WTC11 (cell line): ENCODE data around the gene SLC4A9. TPM values are rescaled to one million over a fixed set of nuclear protein-coding genes. Genes with fewer than 3 reads are reported as not detected.

ENCODE experiments used
- ATAC-seq: fragments of 200-7000 bp; cut with Tn5 transposase; 2 replicates; pipeline ENCODE4 v1.10.0; 2021; ENCODE audit warnings: mild to moderate bottlenecking, moderate library complexity
- CTCF ChIA-PET: fragments of 300-600 bp; sonication (Branson Sonifier 250); formaldehyde crosslinking; loops from one replicate; lab custom pipeline; 2021; ENCODE audit warnings: antibody characterized with exemption; lab: Charles Lee
- POLR2A ChIA-PET: fragments of 350-600 bp; sonication (Branson Sonifier 250); formaldehyde crosslinking; loops from one replicate; lab custom pipeline; 2021; ENCODE audit warnings: antibody characterized with exemption; lab: Charles Lee
- DNase-seq: peaks from one replicate; pipeline ENCODE4 v3.0.0; 2021; ENCODE audit warnings: low spot score
- H3K27ac Mint-ChIP-seq: 2 replicates; pipeline ENCODE4 v1.8.0; 2021; ENCODE audit warnings: mixed read lengths
- H3K27me3 Mint-ChIP-seq: 2 replicates; pipeline ENCODE4 v1.8.0; 2021; ENCODE audit warnings: low read depth, mild to moderate bottlenecking, moderate library complexity, mixed read lengths
- H3K36me3 Mint-ChIP-seq: 2 replicates; pipeline ENCODE4 v1.8.0; 2021; ENCODE audit warnings: mixed read lengths
- H3K4me1 Mint-ChIP-seq: 2 replicates; pipeline ENCODE4 v1.8.0; 2022; ENCODE audit warnings: mixed read lengths
- H3K4me3 Mint-ChIP-seq: 2 replicates; pipeline ENCODE4 v1.8.0; 2021; ENCODE audit warnings: mild to moderate bottlenecking, moderate library complexity, mixed read lengths
- H3K9me3 Mint-ChIP-seq: 2 replicates; pipeline ENCODE4 v1.8.0; 2021; ENCODE audit warnings: mixed read lengths
- AR ChIP-seq: fragments of 250-450 bp; sonication (Bioruptor Pico); IDR thresholded peaks from 2 replicates; pipeline ENCODE4 v1.9.0; 2021; ENCODE audit warnings: mild to moderate bottlenecking
- ARID4B ChIP-seq: sonication (generic); formaldehyde crosslinking; IDR thresholded peaks from 2 replicates; pipeline ENCODE4 v1.8.0; 2023; ENCODE audit warnings: missing genetic modification reagents, mild to moderate bottlenecking, borderline replicate concordance
- ATF1 ChIP-seq: sonication (generic); formaldehyde crosslinking; IDR thresholded peaks from 2 replicates; pipeline ENCODE4 v1.8.1; 2023; ENCODE audit warnings: mild to moderate bottlenecking, moderate library complexity, missing genetic modification reagents
- ATF3 ChIP-seq: sonication (generic); formaldehyde crosslinking; conservative IDR thresholded peaks from 2 replicates; pipeline ENCODE4 v1.8.1; 2022; ENCODE audit warnings: mild to moderate bottlenecking, missing genetic modification reagents
- CTCF ChIP-seq: fragments of 200-600 bp; IDR thresholded peaks from 2 replicates; pipeline ENCODE4 v1.8.0; 2022; ENCODE audit warnings: antibody characterized with exemption
- EMX1 ChIP-seq: fragments of 250-450 bp; sonication (Bioruptor Pico); IDR thresholded peaks from 2 replicates; pipeline ENCODE4 v1.8.0; 2021; ENCODE audit warnings: mild to moderate bottlenecking
- FOXK1 ChIP-seq: sonication (generic); formaldehyde crosslinking; IDR thresholded peaks from 2 replicates; pipeline ENCODE4 v1.8.0; 2022; ENCODE audit warnings: mild to moderate bottlenecking, moderate library complexity, missing genetic modification reagents
- MAX ChIP-seq: sonication (generic); formaldehyde crosslinking; IDR thresholded peaks from 2 replicates; pipeline ENCODE4 v1.8.0; 2022; ENCODE audit warnings: mild to moderate bottlenecking, missing genetic modification reagents
- NR1H2 ChIP-seq: sonication (generic); formaldehyde crosslinking; IDR thresholded peaks from 2 replicates; pipeline ENCODE4 v1.9.0; 2021; ENCODE audit warnings: mild to moderate bottlenecking, moderate library complexity, missing genetic modification reagents
- RELA ChIP-seq: sonication (generic); formaldehyde crosslinking; IDR thresholded peaks from 2 replicates; pipeline ENCODE4 v1.8.1; 2022; ENCODE audit warnings: missing genetic modification reagents, mild to moderate bottlenecking, borderline replicate concordance
- TEAD4 ChIP-seq: sonication (generic); formaldehyde crosslinking; IDR thresholded peaks from 2 replicates; pipeline ENCODE4 v1.8.0; 2022; ENCODE audit warnings: mild to moderate bottlenecking, missing genetic modification reagents
- TP53 ChIP-seq: sonication (generic); formaldehyde crosslinking; IDR thresholded peaks from 2 replicates; pipeline ENCODE4 v1.8.1; 2023; ENCODE audit warnings: mild to moderate bottlenecking, missing genetic modification reagents
- USF1 ChIP-seq: sonication (generic); formaldehyde crosslinking; IDR thresholded peaks from 2 replicates; pipeline ENCODE4 v1.8.0; 2022; ENCODE audit warnings: mild to moderate bottlenecking, missing genetic modification reagents
- USF2 ChIP-seq: sonication (generic); formaldehyde crosslinking; IDR thresholded peaks from 2 replicates; pipeline ENCODE4 v1.8.1; 2023; ENCODE audit warnings: mild to moderate bottlenecking, missing genetic modification reagents, moderate library complexity
- ZNF263 ChIP-seq: sonication (generic); formaldehyde crosslinking; IDR thresholded peaks from 2 replicates; pipeline ENCODE4 v1.8.1; 2022; ENCODE audit warnings: low read depth, mild to moderate bottlenecking, moderate library complexity, missing genetic modification reagents
- ZNF317 ChIP-seq: sonication (generic); formaldehyde crosslinking; IDR thresholded peaks from 2 replicates; pipeline ENCODE4 v1.8.1; 2023; ENCODE audit warnings: low read depth, mild to moderate bottlenecking, moderate library complexity, missing genetic modification reagents, borderline replicate concordance
- ZNF396 ChIP-seq: fragments of 250-450 bp; sonication (Bioruptor Pico); IDR thresholded peaks from 2 replicates; pipeline ENCODE4 v1.8.0; 2021; ENCODE audit warnings: mild to moderate bottlenecking, moderate library complexity, borderline replicate concordance
- ZSCAN18 ChIP-seq: fragments of 250-450 bp; sonication (Bioruptor Pico); IDR thresholded peaks from 2 replicates; pipeline ENCODE4 v2.1.2; 2022; ENCODE audit warnings: mild to moderate bottlenecking, moderate library complexity
- total RNA-seq: library from RNA; stranded (reverse); gene quantifications from 3 replicates; pipeline ENCODE4 v1.2.3, GENCODE V29; 2021

Gene SLC4A9
- total RNA-seq, 1 experiment from 2014 or later = 0.37 TPM

GRCh38 chr5:140403613-140404012 lies 43.6 kb downstream of the SLC4A9 start:
- DNase-seq (no peak), ATAC-seq (no peak)
- TF ChIP-seq EMX1 (CRISPR knock-in tag) (no peak), NR1H2 (no peak), ZNF396 (CRISPR knock-in tag) (no peak), TP53 (no peak), MAX (CRISPR knock-in tag) (no peak), FOXK1 (CRISPR knock-in tag) (no peak), ZSCAN18 (CRISPR knock-in tag) (no peak), ATF1 (CRISPR knock-in tag) (no peak), ARID4B (no peak), ZNF317 (CRISPR knock-in tag) (no peak), ATF3 (CRISPR knock-in tag) (no peak), AR (CRISPR knock-in tag) (no peak), USF1 (CRISPR knock-in tag) (no peak), CTCF (no peak), ZNF263 (CRISPR knock-in tag) (no peak), TEAD4 (CRISPR knock-in tag) (no peak), RELA (no peak), USF2 (CRISPR knock-in tag) (no peak)
- Mint-ChIP-seq H3K4me1 (peaks cover 42% of the 10 kb centered on the region), H3K4me3 (no peak overlapping the region), H3K9me3 (no peaks in the 10 kb centered on the region), H3K36me3 (peaks cover 3% of the 10 kb centered on the region; the same call in 1 of the 2 replicates), H3K27me3 (no peaks in the 10 kb centered on the region), H3K27ac (peak overlapping the region; percentile 90)
- ChIA-PET CTCF (no interaction called here), POLR2A (no interaction called here)
